GM19372 (cell line): ENCODE measurements around the gene EID2B.

Experiments
- ATAC-seq: cut with Tn5 transposase; IDR thresholded peaks from one replicate; pipeline ENCODE4 v1.9.1; 2021; ENCODE audit warnings: mild to moderate bottlenecking, low read depth, moderate library complexity; ENCODE audit not compliant: unreplicated experiment

EID2B gene

DNA sequence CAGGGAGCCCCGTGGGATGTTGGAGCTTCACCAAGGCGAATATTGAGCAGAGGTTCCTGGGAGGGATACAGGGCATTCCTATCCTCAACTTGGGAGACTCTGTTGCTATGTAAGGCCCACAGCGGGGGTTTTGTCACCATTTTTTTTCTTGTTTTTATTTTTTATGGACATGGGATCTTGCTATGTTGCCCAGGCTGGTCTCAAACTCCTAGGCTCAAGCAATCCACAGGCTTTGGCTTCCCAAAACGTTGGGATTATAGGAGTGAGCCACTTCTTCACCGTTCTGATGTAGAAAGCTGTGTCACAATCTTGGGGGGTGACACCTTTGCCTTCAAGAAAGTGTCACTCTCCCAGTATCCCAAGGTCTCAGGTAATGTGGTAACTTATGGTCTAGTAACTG, 31.3 kb downstream of the EID2B start:
- no peak for ATAC-seq

DNA sequence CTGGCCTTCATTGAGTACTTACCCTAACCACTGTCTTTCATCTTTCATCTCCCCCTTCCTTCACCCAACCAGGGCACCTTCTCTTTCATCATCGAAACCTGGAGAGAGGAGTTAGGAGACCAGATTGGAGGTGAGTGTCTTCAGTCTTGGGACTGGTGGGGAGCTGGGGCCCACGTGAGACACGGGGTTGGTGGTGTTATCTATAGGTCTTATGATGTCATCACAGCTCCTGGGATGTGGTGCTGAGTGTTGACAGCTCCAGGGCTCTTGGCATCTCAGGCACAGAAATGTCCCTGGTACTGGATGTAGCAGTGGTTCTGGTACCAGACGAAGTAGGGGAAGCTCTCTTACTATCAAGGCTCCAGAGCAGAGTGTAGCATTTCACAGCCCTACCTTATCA, 32.1 kb downstream of the EID2B start:
- no peak for ATAC-seq

DNA sequence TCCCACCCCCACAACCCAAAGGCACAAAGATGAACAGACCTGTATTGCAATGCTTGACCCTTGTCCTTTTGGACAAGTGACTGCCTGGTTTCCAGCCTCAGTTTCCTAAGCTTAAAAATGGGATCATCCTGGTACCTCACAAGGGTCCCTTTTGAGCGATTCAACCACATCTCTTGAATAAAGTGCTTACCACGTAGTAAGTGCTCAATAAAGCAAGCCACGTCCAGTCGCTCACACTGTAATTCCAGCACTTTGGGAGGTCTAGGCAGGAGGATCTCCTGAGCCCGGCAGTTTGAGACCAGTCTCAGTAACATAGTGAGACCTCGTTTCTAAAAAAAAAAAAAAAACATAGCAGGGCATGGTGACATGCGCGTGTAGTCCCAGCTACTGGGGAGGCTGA, 32.7 kb downstream of the EID2B start:
- no peak for ATAC-seq

DNA sequence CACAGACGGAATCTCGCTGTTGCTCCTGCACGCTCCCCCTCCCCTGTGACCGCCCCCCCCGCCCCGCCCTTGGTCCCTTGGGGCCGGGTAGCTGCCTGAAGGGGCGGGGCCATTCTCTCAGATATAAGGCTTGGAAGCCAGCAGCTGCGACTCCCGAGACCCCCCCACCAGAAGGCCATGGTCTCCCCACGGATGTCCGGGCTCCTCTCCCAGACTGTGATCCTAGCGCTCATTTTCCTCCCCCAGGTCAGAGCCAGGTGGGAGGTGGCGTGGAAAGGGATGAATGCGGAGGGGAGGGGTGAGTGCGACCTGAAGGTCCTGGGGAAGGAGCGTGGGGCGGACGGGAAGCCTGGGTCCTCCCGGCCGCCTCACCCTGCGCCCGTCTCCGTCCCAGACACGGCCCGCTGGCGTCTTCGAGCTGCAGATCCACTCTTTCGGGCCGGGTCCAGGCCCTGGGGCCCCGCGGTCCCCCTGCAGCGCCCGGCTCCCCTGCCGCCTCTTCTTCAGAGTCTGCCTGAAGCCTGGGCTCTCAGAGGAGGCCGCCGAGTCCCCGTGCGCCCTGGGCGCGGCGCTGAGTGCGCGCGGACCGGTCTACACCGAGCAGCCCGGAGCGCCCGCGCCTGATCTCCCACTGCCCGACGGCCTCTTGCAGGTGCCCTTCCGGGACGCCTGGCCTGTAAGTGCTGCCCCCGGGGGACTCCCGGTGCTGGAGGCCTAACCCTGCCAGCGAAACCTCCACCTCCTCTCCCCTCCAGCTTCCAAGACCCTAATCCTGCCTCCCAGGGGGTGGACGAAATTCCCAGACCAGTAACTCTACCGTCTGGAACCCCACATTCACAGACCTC, 33.6 kb downstream of the EID2B start, which contains the start of gene DLL3:
DLL3 (plus strand) TSS at position 150 of the 845 bp plus-strand sequence; CDS start at position 178, 28 bp downstream.
- ATAC-seq, result no peak

DNA sequence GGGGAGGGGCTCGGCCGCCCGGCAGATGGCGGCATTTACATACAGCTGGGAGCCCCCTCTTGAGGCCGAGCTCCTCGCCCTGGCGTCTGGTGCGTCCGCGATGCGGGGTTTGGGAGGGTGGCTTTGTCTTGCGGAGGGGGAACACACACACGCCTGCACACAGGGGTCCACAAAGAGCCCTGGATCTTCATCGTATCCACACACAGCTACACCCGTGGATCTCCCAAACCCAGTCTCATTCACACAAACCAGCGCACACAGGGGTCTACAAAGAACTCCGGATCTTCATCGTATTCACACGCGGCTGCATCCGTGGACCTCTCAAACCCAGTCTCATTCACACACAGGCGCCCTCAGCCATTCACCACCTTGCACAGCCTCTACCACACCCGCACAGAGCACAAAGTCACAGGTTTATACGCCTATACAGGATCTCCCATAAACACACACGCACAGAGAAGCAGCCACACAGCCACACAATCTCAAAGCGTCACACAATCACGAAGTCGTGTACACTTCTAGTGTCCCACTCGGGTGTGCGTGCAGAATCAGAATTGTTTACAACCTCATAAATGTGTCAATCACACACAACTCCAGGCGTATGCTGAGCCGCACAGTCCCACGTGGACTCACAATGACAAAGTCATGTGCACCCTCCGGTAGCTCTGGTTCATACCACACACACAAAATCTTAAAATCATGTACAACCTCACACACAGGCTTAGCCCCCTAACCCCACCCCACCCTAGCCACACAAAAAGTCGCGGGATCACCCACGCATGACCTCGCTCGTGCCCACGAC, 34.5 kb downstream of the EID2B start:
- ATAC-seq, result no peak

DNA sequence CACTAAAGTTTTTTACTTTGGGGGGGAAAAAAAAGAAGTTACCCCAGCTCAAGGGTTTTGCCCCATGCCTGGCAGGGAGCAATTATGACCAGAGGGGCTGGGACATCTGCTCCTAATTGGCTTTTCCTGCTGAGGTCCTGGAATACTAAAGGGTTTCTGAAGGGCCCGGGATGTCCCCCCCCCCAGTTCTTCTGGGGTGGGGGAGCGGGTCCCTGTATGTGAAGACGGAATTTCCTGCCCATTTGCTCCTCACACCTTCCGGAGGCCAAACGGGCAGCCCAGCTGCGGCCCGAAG, 35.0 kb downstream of the EID2B start:
- ATAC-seq, result no peak

DNA sequence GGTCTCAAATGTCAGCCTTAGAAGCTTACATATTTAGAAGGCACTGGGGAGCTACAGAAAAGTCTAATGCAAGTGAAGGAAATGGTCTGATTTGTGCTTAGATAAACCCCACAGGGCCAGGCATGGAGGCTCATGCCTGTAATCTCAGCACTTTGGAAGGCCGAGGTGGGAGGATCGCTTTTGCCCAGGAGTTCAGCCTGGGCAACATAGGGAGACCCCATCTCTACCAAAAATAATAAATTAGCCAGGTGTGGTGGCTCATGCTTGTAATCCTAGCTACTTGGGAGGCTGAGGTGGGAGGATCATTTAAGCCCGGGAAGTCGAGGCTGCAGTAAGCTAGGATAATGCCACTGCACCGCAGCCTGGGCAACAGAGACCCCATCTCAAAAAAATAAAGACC, 36.6 kb downstream of the EID2B start:
- no peak for ATAC-seq

DNA sequence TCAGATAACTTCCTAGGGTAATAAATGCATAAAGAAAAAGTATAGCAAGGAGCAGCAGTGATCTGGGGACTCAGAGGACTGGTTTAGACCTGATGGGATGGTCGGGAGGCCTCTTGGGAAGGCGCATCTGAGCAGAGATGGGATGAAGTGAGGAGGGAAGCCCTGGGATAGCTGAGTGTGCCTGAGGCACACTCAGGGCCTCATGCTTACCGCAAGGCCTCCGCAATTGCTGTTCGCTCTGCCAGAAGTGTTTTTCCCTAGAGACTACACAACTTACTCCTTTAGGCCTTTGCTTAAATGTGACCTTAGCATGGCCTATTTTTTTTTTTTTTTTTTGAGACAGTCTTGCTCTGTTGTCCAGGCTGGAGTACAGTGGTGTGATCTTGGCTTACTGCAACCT, 38.0 kb downstream of the EID2B start:
- no peak for ATAC-seq

DNA sequence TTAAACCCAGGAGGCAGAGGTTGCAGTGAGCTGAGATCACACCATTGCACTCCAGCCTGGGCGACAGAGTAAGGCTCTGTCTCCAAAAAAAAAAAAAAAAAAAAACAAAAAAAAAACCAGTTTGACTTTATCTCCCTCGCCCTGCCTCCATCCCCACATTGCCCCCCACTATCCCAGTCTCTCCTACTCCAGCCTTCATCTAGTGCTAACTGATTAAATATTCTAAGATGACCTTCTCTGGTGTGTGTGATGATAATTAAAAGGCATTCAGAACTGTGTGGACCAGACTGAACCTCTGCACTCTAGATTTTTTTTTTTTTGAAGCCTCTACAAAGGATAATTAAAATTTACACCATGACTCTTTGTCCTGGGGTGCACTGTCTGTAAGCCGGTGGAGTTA, 39.9 kb downstream of the EID2B start:
- no peak for ATAC-seq

DNA sequence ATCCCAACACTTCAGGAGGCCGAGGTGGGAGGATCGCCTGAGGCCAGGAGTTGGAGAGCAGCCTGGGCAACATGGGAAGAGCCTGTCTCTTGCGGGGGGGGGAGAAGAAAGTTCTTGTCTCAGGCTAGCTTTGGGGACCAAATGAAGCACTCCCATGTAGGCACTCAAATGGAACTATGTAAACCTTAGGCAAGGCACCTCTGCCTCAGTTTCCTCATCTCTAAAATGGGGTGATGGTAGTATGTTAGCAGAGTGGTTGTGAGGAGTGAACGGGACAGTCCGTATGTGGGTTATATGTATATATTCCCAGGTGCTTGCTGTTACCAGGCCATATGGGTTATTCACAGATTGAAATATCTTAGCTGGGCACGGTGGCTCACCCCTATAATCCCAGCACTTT, 40.4 kb downstream of the EID2B start:
- ATAC-seq, result no peak

DNA sequence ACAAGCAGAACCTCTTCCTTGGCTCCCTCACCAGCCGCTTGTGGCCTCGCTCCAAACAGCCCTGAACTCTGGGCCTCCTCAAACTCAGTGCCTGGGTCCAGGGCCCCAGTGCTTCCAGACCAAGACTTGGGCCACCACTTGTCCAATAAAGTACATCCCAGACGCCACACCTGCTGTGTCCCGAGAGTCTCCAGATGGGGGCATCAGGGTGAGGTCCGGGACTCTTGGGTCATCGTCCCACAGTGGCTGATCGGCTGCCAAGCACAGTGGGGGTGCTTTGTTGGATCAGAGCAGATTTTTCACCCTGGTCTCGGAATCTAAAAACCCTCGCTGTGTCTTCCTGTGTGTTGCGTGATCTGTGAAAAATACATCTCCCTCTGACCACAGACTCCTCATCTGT, 42.9 kb downstream of the EID2B start:
- no peak for ATAC-seq

DNA sequence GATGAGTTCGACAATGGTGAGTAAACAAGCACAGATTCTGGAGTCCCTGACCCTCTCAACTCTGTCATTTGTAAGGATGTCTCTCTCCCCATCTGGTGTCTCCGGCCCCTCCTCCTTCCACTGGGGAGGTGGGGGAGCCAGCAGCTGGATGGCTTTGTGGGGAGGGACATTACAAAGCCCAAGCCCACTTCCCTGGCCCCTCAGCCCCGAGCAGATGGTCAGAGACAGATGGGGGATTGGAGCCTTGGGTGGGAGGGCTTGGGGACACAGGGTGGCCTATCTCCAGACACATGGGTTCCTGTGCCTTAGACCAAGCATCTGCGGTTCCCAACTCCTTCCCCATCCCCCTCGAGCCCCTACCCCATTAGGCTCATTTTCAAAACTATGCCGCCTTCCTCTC, 49.5 kb downstream of the EID2B start:
- no peak for ATAC-seq

DNA sequence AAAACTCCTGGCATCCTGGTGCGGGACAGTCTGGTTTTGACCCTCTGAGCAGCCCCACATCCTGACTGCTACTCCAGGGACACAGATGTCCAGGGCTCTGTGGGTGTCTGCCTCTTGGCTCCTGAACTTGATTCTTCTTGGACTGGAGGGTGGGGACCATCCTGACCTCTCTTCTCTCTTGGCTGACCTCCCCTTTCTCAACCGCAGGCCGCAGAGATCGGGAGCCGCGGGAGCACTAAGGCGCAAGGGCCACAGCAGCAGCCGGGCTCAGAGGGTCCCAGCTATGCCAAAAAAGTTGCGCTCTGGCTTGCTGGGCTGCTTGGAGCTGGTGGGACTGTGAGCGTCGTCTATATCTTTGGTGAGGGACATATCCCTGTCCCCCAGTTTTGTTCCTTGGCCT, 51.0 kb downstream of the EID2B start:
- ATAC-seq, result no peak

DNA sequence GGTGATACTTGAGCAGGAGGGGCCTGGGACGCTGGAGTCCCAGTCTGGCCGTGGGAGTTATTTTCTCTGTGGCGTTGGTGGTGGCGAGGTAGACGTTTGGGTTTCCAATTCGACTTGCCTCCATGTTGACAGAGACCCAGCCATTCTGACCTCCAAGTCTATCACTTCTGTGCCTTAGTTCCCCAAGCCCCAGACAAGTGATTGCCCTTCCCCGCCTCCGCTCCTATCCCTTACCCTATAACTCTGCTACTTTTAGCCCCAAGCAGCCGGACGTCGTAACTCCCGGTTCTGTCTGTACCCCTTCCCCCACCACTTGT, 51.5 kb downstream of the EID2B start:
- ATAC-seq, result no peak
